ENCODE measurements around the gene KCNQ1.

- TF ChIP-seq CTCF (IDR thresholded peaks at IDR 0.05; ENCODE audit: extremely low read depth in 1 of 2, insufficient read depth in 1 of 2, low read depth in 1 of 2, low read length in 2 of 2) (no peak), POLR2A (IDR thresholded peaks at IDR 0.05; ENCODE audit: low read depth, low read length) (no peak), POLR2AphosphoS5 (IDR thresholded peaks at IDR 0.05; ENCODE audit: insufficient read depth, low read depth, low read length) (no peak), EZH2 (IDR thresholded peaks at IDR 0.05; ENCODE audit: borderline replicate concordance, low read depth, low read length, severe bottlenecking) (no peak), MYC (IDR thresholded peaks at IDR 0.05; ENCODE audit: low read depth, low read length) (no peak), GATA2 (IDR thresholded peaks at IDR 0.05; ENCODE audit: insufficient read depth, insufficient read length, low read depth, low read length) (no peak), JUN (IDR thresholded peaks at IDR 0.05; ENCODE audit: borderline replicate concordance, insufficient read depth, insufficient read length, low read depth) (no peak), FOS (IDR thresholded peaks at IDR 0.05; ENCODE audit: borderline replicate concordance, insufficient read depth, low read length) (no peak)
- TF ChIP-seq, protein P1, sequence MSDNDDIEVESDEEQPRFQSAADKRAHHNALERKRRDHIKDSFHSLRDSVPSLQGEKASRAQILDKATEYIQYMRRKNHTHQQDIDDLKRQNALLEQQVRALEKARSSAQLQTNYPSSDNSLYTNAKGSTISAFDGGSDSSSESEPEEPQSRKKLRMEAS (IDR thresholded peaks at IDR 0.05; ENCODE audit: insufficient read depth, insufficient read length): no peak
Measured at GRCh38 chr11:2896047-2896446, 451.2 kb downstream of the KCNQ1 start.
